ENCODE data around the gene TFF1.

TFF1 gene

GRCh38 chr21:42347601-42348327 lies 18.6 kb downstream of the TFF1 start:
- no peak overlapping the region for H2AFZ ChIP-seq (ENCODE audit: low read depth, low read length)

GRCh38 chr21:42346866-42347600 lies 19.3 kb downstream of the TFF1 start:
- Histone ChIP-seq H3K36me3 (ENCODE audit: insufficient read depth, low read length) (no peaks in the 10 kb centered on the region), H3K4me3 (ENCODE audit: low read length) (no peak overlapping the region), H3K27me3 (ENCODE audit: insufficient read depth, low read length) (no peaks in the 10 kb centered on the region), H3K9me3 (ENCODE audit: low read length) (no peaks in the 10 kb centered on the region), H2AFZ (ENCODE audit: low read depth, low read length) (no peak overlapping the region), H3K4me1 (ENCODE audit: insufficient read depth, low read length) (no peaks in the 10 kb centered on the region)

More at GRCh38 chr21:42347601-42348327, 18.6 kb downstream of the TFF1 start:
- Histone ChIP-seq H3K4me3 (ENCODE audit: low read length) (no peak overlapping the region), H3K36me3 (ENCODE audit: insufficient read depth, low read length) (no peaks in the 10 kb centered on the region), H3K9me3 (ENCODE audit: low read length) (no peaks in the 10 kb centered on the region), H3K27me3 (ENCODE audit: insufficient read depth, low read length) (no peaks in the 10 kb centered on the region), H3K4me1 (ENCODE audit: insufficient read depth, low read length) (no peaks in the 10 kb centered on the region)

- Histone ChIP-seq H3K27me3 (ENCODE audit: insufficient read depth, low read length) (no peaks in the 10 kb centered on the region), H2AFZ (ENCODE audit: low read depth, low read length) (no peak overlapping the region), H3K4me1 (ENCODE audit: insufficient read depth, low read length) (no peaks in the 10 kb centered on the region), H3K36me3 (ENCODE audit: insufficient read depth, low read length) (no peaks in the 10 kb centered on the region), H3K9me3 (ENCODE audit: low read length) (no peaks in the 10 kb centered on the region), H3K4me3 (ENCODE audit: low read length) (no peak overlapping the region)
Measured at GRCh38 chr21:42346441-42346840, 19.9 kb downstream of the TFF1 start.

GRCh38 chr21:42344631-42345030 lies 21.7 kb downstream of the TFF1 start:
- no peak overlapping the region for H2AFZ ChIP-seq (ENCODE audit: low read depth, low read length)
- H3K9me3 ChIP-seq (ENCODE audit: low read length), result no peaks in the 10 kb centered on the region
- H3K4me1 ChIP-seq (ENCODE audit: insufficient read depth, low read length), result no peaks in the 10 kb centered on the region
- no peaks in the 10 kb centered on the region for H3K27me3 ChIP-seq (ENCODE audit: insufficient read depth, low read length)
- H3K36me3 ChIP-seq (ENCODE audit: insufficient read depth, low read length), result no peaks in the 10 kb centered on the region
- H3K4me3 ChIP-seq (ENCODE audit: low read length), result no peak overlapping the region

- Histone ChIP-seq H3K36me3 (ENCODE audit: insufficient read depth, low read length) (no peaks in the 10 kb centered on the region), H3K9me3 (ENCODE audit: low read length) (no peaks in the 10 kb centered on the region), H2AFZ (ENCODE audit: low read depth, low read length) (no peak overlapping the region), H3K27me3 (ENCODE audit: insufficient read depth, low read length) (no peaks in the 10 kb centered on the region), H3K4me1 (ENCODE audit: insufficient read depth, low read length) (no peaks in the 10 kb centered on the region), H3K4me3 (ENCODE audit: low read length) (no peak overlapping the region)
Measured at GRCh38 chr21:42343963-42344510, 22.3 kb downstream of the TFF1 start.

GRCh38 chr21:42343556-42343955 lies 22.8 kb downstream of the TFF1 start:
- H3K27me3 ChIP-seq (ENCODE audit: insufficient read depth, low read length), result no peaks in the 10 kb centered on the region
- H3K4me1 ChIP-seq (ENCODE audit: insufficient read depth, low read length), result no peaks in the 10 kb centered on the region
- no peak overlapping the region for H2AFZ ChIP-seq (ENCODE audit: low read depth, low read length)
- no peaks in the 10 kb centered on the region for H3K9me3 ChIP-seq (ENCODE audit: low read length)
- H3K36me3 ChIP-seq (ENCODE audit: insufficient read depth, low read length), result no peaks in the 10 kb centered on the region
- H3K4me3 ChIP-seq (ENCODE audit: low read length), result no peak overlapping the region

- Histone ChIP-seq H3K4me1 (ENCODE audit: insufficient read depth, low read length) (no peaks in the 10 kb centered on the region), H3K4me3 (ENCODE audit: low read length) (no peak overlapping the region), H3K9me3 (ENCODE audit: low read length) (no peaks in the 10 kb centered on the region), H2AFZ (ENCODE audit: low read depth, low read length) (no peak overlapping the region), H3K27me3 (ENCODE audit: insufficient read depth, low read length) (no peaks in the 10 kb centered on the region), H3K36me3 (ENCODE audit: insufficient read depth, low read length) (no peaks in the 10 kb centered on the region)
Measured at GRCh38 chr21:42343101-42343500, 23.2 kb downstream of the TFF1 start.

GRCh38 chr21:42341776-42342542 lies 24.4 kb downstream of the TFF1 start:
- no peak overlapping the region for H2AFZ ChIP-seq (ENCODE audit: low read depth, low read length)
- H3K4me1 ChIP-seq (ENCODE audit: insufficient read depth, low read length), result no peaks in the 10 kb centered on the region
- no peaks in the 10 kb centered on the region for H3K9me3 ChIP-seq (ENCODE audit: low read length)
- no peaks in the 10 kb centered on the region for H3K36me3 ChIP-seq (ENCODE audit: insufficient read depth, low read length)
- H3K27me3 ChIP-seq (ENCODE audit: insufficient read depth, low read length), result no peaks in the 10 kb centered on the region
- H3K4me3 ChIP-seq (ENCODE audit: low read length), result no peak overlapping the region

GRCh38 chr21:42340187-42341050 lies 25.9 kb downstream of the TFF1 start:
- Histone ChIP-seq H3K4me3 (ENCODE audit: low read length) (no peak overlapping the region), H3K36me3 (ENCODE audit: insufficient read depth, low read length) (no peaks in the 10 kb centered on the region), H3K4me1 (ENCODE audit: insufficient read depth, low read length) (no peaks in the 10 kb centered on the region), H3K27me3 (ENCODE audit: insufficient read depth, low read length) (peaks cover 4% of the 10 kb centered on the region), H3K9me3 (ENCODE audit: low read length) (no peaks in the 10 kb centered on the region), H2AFZ (ENCODE audit: low read depth, low read length) (no peak overlapping the region)

GRCh38 chr21:42338729-42339715 lies 27.3 kb downstream of the TFF1 start:
- Histone ChIP-seq H3K36me3 (ENCODE audit: insufficient read depth, low read length) (no peaks in the 10 kb centered on the region), H3K4me3 (ENCODE audit: low read length) (no peak overlapping the region), H3K27me3 (ENCODE audit: insufficient read depth, low read length) (peaks cover 4% of the 10 kb centered on the region)

GRCh38 chr21:42337830-42338728 lies 28.3 kb downstream of the TFF1 start:
- Histone ChIP-seq H3K4me1 (ENCODE audit: insufficient read depth, low read length) (no peaks in the 10 kb centered on the region), H3K9me3 (ENCODE audit: low read length) (no peaks in the 10 kb centered on the region), H3K36me3 (ENCODE audit: insufficient read depth, low read length) (no peaks in the 10 kb centered on the region), H3K27me3 (ENCODE audit: insufficient read depth, low read length) (peaks cover 4% of the 10 kb centered on the region), H3K4me3 (ENCODE audit: low read length) (no peak overlapping the region), H2AFZ (ENCODE audit: low read depth, low read length) (no peak overlapping the region)

More at GRCh38 chr21:42338729-42339715, 27.3 kb downstream of the TFF1 start:
- no peaks in the 10 kb centered on the region for H3K9me3 ChIP-seq (ENCODE audit: low read length)
- no peak overlapping the region for H2AFZ ChIP-seq (ENCODE audit: low read depth, low read length)
- H3K4me1 ChIP-seq (ENCODE audit: insufficient read depth, low read length), result no peaks in the 10 kb centered on the region

All from neuron (in vitro differentiated cells).